ENCODE data around the gene PDE6A.
"Not testable (repeated sequence)": the region's sequence is repeated elsewhere in the genome, so short reads cannot be mapped to it uniquely, and the experiment has no call there.

PDE6A gene

DNA sequence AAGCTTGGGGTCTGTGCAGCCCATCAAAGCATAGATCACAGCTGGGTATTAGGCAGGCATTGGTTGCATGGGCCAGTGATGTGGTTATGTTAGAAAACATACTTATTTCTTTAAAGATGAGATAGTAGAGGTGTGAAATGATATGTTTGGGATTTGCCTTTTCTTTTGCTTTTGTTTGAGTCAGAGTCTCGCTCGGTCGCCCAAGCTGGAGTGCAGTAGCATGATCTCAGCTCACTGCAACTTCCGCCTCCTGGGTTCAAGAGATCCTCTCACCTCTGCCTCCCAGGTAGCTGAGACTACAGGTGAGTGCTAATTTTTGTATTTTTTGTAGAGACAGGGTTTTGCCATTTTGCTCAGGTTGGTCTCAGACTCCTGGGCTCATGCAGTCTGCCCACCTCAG lies 84.8 kb downstream of the PDE6A start:
- H3K36me3 ChIP-seq (ENCODE audit: control insufficient read depth in 1 of 2, insufficient read depth in 2 of 2, low read depth in 1 of 2, low read length in 2 of 2): no peaks in the 10 kb centered on the region
- no peaks in the 10 kb centered on the region for H3K27me3 ChIP-seq (ENCODE audit: control insufficient read depth in 1 of 2, insufficient read depth in 1 of 2, low read length in 2 of 2)
- WGBS: 98% methylated on average over 4 of the region's 4 CpGs
- H4K91ac ChIP-seq (ENCODE audit: low read length): no peak overlapping the region
- no peaks in the 10 kb centered on the region for H3K79me1 ChIP-seq (replicated peaks; ENCODE audit: low read length, poor library complexity, severe bottlenecking)
- no peak overlapping the region for H2AK5ac ChIP-seq (ENCODE audit: low read length, severe bottlenecking)
- H3K9me3 ChIP-seq (ENCODE audit: control insufficient read depth, low read length): no peaks in the 10 kb centered on the region
- no peak overlapping the region for H2BK15ac ChIP-seq (ENCODE audit: low read depth, poor library complexity, severe bottlenecking)
- H2AFZ ChIP-seq (ENCODE audit: low read depth, low read length): no peak overlapping the region
- no peak overlapping the region for H2BK120ac ChIP-seq (ENCODE audit: low read depth, low read length)
- no peak overlapping the region for H3K23ac ChIP-seq (ENCODE audit: low read length in 2 of 2)
- H3K4me2 ChIP-seq (ENCODE audit: low read length, poor library complexity, severe bottlenecking): no peak overlapping the region
- no peak overlapping the region for H3K14ac ChIP-seq (ENCODE audit: low read length in 2 of 2)
- H4K8ac ChIP-seq (ENCODE audit: low read length): no peak overlapping the region
- no peak overlapping the region for H2BK5ac ChIP-seq (ENCODE audit: low read depth, low read length, poor library complexity, severe bottlenecking)
- no peak for DNase-seq
- no peak overlapping the region for H3K4me3 ChIP-seq (ENCODE audit: insufficient read depth in 1 of 2, low read depth in 1 of 2, low read length in 2 of 2)
- H3K4me1 ChIP-seq (ENCODE audit: control insufficient read depth, insufficient read depth, low read depth, low read length): peaks cover 7% of the 10 kb centered on the region
- no peak overlapping the region for H3K27ac ChIP-seq (ENCODE audit: low read length, poor library complexity, severe bottlenecking)
- no peak overlapping the region for H3K9ac ChIP-seq (ENCODE audit: low read length)
- H3K18ac ChIP-seq (ENCODE audit: low read depth in 1 of 2, low read length in 2 of 2): no peak overlapping the region
- no peak overlapping the region for H3K4ac ChIP-seq (ENCODE audit: low read depth in 1 of 2, low read length in 2 of 2)
- H2BK12ac ChIP-seq (ENCODE audit: low read length in 2 of 2): no peak overlapping the region

DNA sequence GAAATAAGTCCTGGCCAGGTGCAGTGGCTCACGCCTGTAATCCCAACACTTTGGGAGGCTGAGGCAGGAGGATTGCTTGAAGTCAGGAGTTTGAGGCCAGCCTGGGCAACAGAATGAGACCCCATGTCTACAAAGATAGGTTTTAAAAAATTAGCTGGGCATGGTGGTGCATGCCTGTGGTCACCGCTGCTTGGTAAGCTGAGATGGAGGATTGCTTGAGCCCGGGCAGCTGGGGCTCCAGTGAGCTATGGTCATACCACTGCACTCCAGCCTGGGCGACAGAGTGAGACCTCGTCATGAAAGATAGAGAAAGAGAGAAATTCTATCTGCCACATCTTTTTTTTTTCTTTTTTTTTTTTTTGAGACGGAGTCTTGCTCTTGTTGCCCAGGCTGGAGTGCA lies 86.1 kb downstream of the PDE6A start:
- DNase-seq; H3K4ac ChIP-seq (ENCODE audit: low read depth in 1 of 2, low read length in 2 of 2); H3K27me3 ChIP-seq (ENCODE audit: control insufficient read depth in 1 of 2, insufficient read depth in 1 of 2, low read length in 2 of 2); H3K36me3 ChIP-seq (ENCODE audit: control insufficient read depth in 1 of 2, insufficient read depth in 2 of 2, low read depth in 1 of 2, low read length in 2 of 2); H2BK12ac ChIP-seq (ENCODE audit: low read length in 2 of 2); H4K8ac ChIP-seq (ENCODE audit: low read length); H2BK120ac ChIP-seq (ENCODE audit: low read depth, low read length); H3K23ac ChIP-seq (ENCODE audit: low read length in 2 of 2); H3K4me2 ChIP-seq (ENCODE audit: low read length, poor library complexity, severe bottlenecking); H3K79me1 ChIP-seq (replicated peaks; ENCODE audit: low read length, poor library complexity, severe bottlenecking); H3K14ac ChIP-seq (ENCODE audit: low read length in 2 of 2); H3K27ac ChIP-seq (ENCODE audit: low read length, poor library complexity, severe bottlenecking); H2BK5ac ChIP-seq (ENCODE audit: low read depth, low read length, poor library complexity, severe bottlenecking); H2AFZ ChIP-seq (ENCODE audit: low read depth, low read length); H2AK5ac ChIP-seq (ENCODE audit: low read length, severe bottlenecking); H3K4me1 ChIP-seq (ENCODE audit: control insufficient read depth, insufficient read depth, low read depth, low read length); H2BK15ac ChIP-seq (ENCODE audit: low read depth, poor library complexity, severe bottlenecking); H4K91ac ChIP-seq (ENCODE audit: low read length); H3K18ac ChIP-seq (ENCODE audit: low read depth in 1 of 2, low read length in 2 of 2); H3K9ac ChIP-seq (ENCODE audit: low read length); H3K4me3 ChIP-seq (ENCODE audit: insufficient read depth in 1 of 2, low read depth in 1 of 2, low read length in 2 of 2); H3K9me3 ChIP-seq (ENCODE audit: control insufficient read depth, low read length): not testable (repeated sequence)
- WGBS: 99% methylated on average over 3 of the region's 6 CpGs

- H2BK5ac ChIP-seq (ENCODE audit: low read depth, low read length, poor library complexity, severe bottlenecking): no peak overlapping the region
- H3K4ac ChIP-seq (ENCODE audit: low read depth in 1 of 2, low read length in 2 of 2): no peak overlapping the region
- 73% methylated on average over 3 of the region's 4 CpGs for WGBS
Measured at GRCh38 chr5:149857499-149857898, 87.1 kb downstream of the PDE6A start.

DNA sequence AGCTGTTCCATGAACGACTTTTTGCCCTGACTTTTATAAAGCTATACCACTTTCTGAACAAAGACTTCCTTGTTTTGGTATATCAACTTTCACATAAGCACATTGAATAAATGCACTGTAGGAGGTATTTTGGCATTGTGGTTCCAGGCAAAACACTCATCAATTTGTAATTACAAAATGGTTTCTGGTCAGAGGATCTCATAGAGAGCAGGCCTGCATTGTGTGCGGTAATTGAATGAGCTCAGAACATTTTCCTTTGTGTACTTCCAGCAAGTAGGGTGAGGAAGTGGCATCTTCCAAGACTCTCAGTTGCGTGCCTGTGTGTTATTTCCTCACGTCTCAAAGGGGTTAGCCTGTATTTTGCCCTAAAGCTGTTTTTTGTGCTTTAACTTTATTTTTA lies 89.2 kb downstream of the PDE6A start:
- no peak overlapping the region for H3K18ac ChIP-seq (ENCODE audit: low read depth in 1 of 2, low read length in 2 of 2)
- H2AK5ac ChIP-seq (ENCODE audit: low read length, severe bottlenecking): no peak overlapping the region

More at GRCh38 chr5:149857499-149857898, 87.1 kb downstream of the PDE6A start:
- Histone ChIP-seq H3K14ac (ENCODE audit: low read length in 2 of 2) (no peak overlapping the region), H3K79me1 (replicated peaks; ENCODE audit: low read length, poor library complexity, severe bottlenecking) (no peaks in the 10 kb centered on the region), H3K27me3 (ENCODE audit: control insufficient read depth in 1 of 2, insufficient read depth in 1 of 2, low read length in 2 of 2) (no peaks in the 10 kb centered on the region), H2AK5ac (ENCODE audit: low read length, severe bottlenecking) (no peak overlapping the region), H3K4me1 (ENCODE audit: control insufficient read depth, insufficient read depth, low read depth, low read length) (peaks cover 9% of the 10 kb centered on the region), H3K9ac (ENCODE audit: low read length) (no peak overlapping the region), H3K23ac (ENCODE audit: low read length in 2 of 2) (no peak overlapping the region), H3K27ac (ENCODE audit: low read length, poor library complexity, severe bottlenecking) (no peak overlapping the region), H3K9me3 (ENCODE audit: control insufficient read depth, low read length) (no peaks in the 10 kb centered on the region), H4K8ac (ENCODE audit: low read length) (no peak overlapping the region), H2BK15ac (ENCODE audit: low read depth, poor library complexity, severe bottlenecking) (no peak overlapping the region), H3K4me3 (ENCODE audit: insufficient read depth in 1 of 2, low read depth in 1 of 2, low read length in 2 of 2) (no peak overlapping the region), H3K36me3 (ENCODE audit: control insufficient read depth in 1 of 2, insufficient read depth in 2 of 2, low read depth in 1 of 2, low read length in 2 of 2) (no peaks in the 10 kb centered on the region), H3K18ac (ENCODE audit: low read depth in 1 of 2, low read length in 2 of 2) (no peak overlapping the region), H2BK12ac (ENCODE audit: low read length in 2 of 2) (no peak overlapping the region), H3K4me2 (ENCODE audit: low read length, poor library complexity, severe bottlenecking) (no peak overlapping the region), H2BK120ac (ENCODE audit: low read depth, low read length) (no peak overlapping the region), H4K91ac (ENCODE audit: low read length) (no peak overlapping the region), H2AFZ (ENCODE audit: low read depth, low read length) (no peak overlapping the region)
- peak; percentile 27 for DNase-seq

More for the DNA sequence above, 89.2 kb downstream of the PDE6A start:
- no peaks in the 10 kb centered on the region for H3K79me1 ChIP-seq (replicated peaks; ENCODE audit: low read length, poor library complexity, severe bottlenecking)
- H2AFZ ChIP-seq (ENCODE audit: low read depth, low read length): no peak overlapping the region
- H2BK12ac ChIP-seq (ENCODE audit: low read length in 2 of 2): no peak overlapping the region
- H3K23ac ChIP-seq (ENCODE audit: low read length in 2 of 2): no peak overlapping the region
- 99% methylated on average over 3 of the region's 4 CpGs for WGBS
- H4K91ac ChIP-seq (ENCODE audit: low read length): no peak overlapping the region
- no peak overlapping the region for H2BK120ac ChIP-seq (ENCODE audit: low read depth, low read length)
- H2BK5ac ChIP-seq (ENCODE audit: low read depth, low read length, poor library complexity, severe bottlenecking): no peak overlapping the region
- H3K36me3 ChIP-seq (ENCODE audit: control insufficient read depth in 1 of 2, insufficient read depth in 2 of 2, low read depth in 1 of 2, low read length in 2 of 2): no peaks in the 10 kb centered on the region
- H3K4me3 ChIP-seq (ENCODE audit: insufficient read depth in 1 of 2, low read depth in 1 of 2, low read length in 2 of 2): no peak overlapping the region
- no peaks in the 10 kb centered on the region for H3K9me3 ChIP-seq (ENCODE audit: control insufficient read depth, low read length)
- H3K4me2 ChIP-seq (ENCODE audit: low read length, poor library complexity, severe bottlenecking): no peak overlapping the region
- no peak overlapping the region for H2BK15ac ChIP-seq (ENCODE audit: low read depth, poor library complexity, severe bottlenecking)
- H3K27me3 ChIP-seq (ENCODE audit: control insufficient read depth in 1 of 2, insufficient read depth in 1 of 2, low read length in 2 of 2): no peaks in the 10 kb centered on the region
- H3K27ac ChIP-seq (ENCODE audit: low read length, poor library complexity, severe bottlenecking): no peak overlapping the region
- H3K4ac ChIP-seq (ENCODE audit: low read depth in 1 of 2, low read length in 2 of 2): no peak overlapping the region
- DNase-seq: no peak
- peaks cover 6% of the 10 kb centered on the region for H3K4me1 ChIP-seq (ENCODE audit: control insufficient read depth, insufficient read depth, low read depth, low read length)
- H3K9ac ChIP-seq (ENCODE audit: low read length): no peak overlapping the region
- H3K14ac ChIP-seq (ENCODE audit: low read length in 2 of 2): no peak overlapping the region
- H4K8ac ChIP-seq (ENCODE audit: low read length): no peak overlapping the region

Measured in mesenchymal stem cell (in vitro differentiated cells and primary cell).